GM18508 (cell line): Measurements from ENCODE around the gene EIF3L.
"Not testable (repeated sequence)": the region's sequence is repeated elsewhere in the genome, so short reads cannot be mapped to it uniquely, and the experiment has no call there.

Experiments
- ATAC-seq: cut with Tn5 transposase; IDR thresholded peaks from one replicate; pipeline ENCODE4 v1.9.1; 2021; ENCODE audit warnings: moderate number of reproducible peaks; ENCODE audit not compliant: insufficient read depth, unreplicated experiment

The EIF3L gene

GRCh38 chr22:37849089-37849751 is at the start of gene EIF3L:
EIF3L (plus strand) TSS chr22:37849419; CDS start chr22:37849450, 31 bp downstream.
- no peak for ATAC-seq

GRCh38 chr22:37799979-37800378 is 49.2 kb upstream of the EIF3L start:
- not testable (repeated sequence) for ATAC-seq

DNA sequence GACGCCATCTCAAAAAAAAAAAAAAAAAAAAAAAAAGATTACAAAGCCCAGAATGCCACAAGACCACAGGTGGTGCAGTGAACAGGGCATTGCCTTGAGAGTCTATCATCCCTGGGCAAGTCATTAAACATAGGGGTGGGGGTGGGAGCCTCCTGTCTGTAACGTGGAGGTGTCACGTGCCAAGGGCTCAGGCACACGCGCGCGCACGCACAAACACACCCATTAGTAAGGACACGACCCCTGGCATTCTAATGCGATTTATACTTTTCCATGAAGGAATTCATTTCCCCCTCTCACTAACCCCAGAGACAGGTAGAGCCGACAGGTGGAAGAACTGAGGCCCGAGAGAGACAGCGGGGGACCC is 47.3 kb upstream of the EIF3L start:
- no peak for ATAC-seq

DNA sequence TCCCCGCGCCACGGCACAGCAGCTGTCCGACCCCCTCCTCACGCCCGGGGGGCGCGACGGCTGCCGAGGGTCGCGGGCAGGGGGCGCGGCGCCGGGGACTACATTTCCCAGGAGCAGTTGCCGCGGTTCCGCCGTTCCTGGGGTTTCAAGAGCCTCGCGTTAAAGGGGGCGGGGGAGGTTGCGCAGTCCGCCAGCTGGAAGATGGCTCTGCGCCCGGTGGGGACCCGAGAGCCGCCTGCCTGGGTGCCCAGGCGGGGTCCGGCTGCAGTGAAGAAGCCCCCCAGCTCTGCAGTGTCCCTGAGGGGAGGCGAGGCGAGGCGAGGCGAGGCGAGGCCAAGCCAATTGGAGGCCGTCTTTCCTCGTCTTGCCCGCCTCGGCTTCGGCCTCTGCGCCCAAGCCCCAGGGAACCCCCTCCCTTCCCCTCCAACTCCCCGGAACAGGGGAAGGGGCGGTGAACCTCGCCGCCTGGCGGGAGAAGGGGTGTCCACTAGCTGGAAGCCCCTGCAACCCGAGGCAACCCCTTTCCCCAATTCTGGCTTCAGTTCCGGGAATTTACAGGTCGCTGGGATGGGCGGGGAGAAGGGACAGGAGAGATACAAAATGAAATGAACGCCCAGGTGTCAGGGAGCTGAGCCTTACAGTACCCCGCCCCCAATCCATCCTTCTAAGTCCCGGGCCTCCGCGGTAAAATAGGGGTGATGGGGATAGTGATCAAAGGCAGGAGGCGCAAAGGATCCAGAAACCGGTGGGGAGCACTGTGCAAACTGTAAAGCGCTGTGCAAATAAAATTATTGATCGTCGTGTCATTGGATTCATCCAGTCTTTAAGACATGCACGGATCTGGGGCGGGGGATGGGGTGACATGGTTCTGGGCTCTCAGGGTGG is 46.7 kb upstream of the EIF3L start:
- ATAC-seq = no peak

DNA sequence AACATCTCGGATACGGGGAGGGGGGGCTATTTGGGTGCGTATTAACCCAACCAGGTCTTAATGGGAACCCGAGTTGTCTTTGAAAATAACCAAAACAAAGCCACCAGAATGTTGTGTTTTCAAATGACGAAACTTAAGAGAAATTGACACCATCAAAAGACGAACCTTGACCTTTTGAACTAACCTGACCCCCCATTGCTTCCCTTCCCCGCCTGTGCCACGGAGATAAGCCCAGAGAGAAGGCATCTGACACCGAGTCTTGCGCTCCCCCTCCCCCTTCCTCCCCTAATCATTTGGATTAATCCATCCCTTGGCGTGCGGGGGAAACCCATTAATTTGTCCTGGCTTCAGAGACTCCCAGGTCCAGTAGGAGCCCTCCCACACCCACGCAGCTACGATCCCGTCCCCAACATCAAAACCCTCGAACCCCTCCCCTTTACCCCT is 46.0 kb upstream of the EIF3L start:
- no peak for ATAC-seq

GRCh38 chr22:37803639-37804351 is 45.4 kb upstream of the EIF3L start:
- ATAC-seq = no peak

DNA sequence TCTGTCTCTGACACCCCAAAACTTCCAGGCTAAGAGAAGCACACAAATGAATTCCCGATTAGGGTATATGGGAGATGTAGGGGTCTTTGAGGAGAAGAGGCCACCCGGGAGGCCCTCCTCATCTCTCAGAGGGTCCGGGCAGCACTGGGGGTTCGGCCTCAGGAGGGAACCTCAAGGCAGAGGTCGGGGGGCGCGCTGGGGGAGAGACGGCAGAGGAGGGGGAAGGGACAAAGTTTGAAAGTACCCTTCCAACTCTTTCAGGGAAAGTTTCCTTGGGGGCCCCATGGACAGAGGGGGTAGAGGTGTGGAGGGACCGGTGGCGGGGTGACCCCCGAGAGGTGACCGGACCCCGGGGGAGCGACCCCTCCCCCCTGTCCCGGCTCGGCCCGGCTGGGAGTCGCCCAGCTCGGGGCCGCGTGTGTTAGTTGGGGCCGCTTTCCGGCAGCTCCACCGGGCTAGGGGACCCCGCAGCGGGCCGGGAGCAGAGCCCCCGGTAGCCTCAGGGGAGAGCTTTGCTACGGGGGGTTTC is 44.8 kb upstream of the EIF3L start:
- no peak for ATAC-seq

DNA sequence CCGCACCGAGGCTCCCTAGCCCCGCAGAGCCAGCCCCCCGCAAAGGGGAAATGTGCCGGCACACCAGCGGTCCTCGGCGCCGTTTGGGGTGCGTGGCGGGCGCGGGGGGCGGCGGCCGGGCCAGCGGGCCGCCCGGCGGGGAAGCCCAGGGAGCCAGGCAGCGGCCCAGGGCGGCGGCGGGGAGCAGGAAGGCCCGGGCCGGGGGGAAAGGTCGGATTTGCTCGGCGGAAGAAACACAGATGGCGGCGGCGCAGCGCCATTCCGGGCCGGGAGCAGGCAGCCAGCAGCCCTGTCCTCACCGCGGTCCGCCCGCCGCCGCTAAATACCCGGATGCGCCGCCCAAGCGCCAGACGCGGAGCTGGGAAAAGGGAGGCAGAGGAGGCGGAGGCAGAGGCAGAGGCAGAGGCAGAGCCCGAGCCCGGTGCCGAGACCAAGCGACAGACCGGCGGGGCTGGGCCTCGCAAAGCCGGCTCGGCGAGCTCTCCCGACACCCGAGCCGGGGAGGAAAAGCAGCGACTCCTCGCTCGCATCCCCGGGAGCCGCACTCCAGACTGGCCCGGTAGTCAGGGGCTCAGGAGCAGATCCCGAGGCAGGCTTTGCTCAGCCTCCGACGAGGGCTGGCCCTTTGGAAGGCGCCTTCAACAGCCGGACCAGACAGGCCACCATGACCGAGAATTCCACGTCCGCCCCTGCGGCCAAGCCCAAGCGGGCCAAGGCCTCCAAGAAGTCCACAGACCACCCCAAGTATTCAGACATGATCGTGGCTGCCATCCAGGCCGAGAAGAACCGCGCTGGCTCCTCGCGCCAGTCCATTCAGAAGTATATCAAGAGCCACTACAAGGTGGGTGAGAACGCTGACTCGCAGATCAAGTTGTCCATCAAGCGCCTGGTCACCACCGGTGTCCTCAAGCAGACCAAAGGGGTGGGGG is 44.1 kb upstream of the EIF3L start:
- no peak for ATAC-seq

GRCh38 chr22:37805810-37806277 is 43.4 kb upstream of the EIF3L start:
- no peak for ATAC-seq

- no peak for ATAC-seq
These were observed 42.5 kb upstream of the EIF3L start for GRCh38 chr22:37806409-37807333.

DNA sequence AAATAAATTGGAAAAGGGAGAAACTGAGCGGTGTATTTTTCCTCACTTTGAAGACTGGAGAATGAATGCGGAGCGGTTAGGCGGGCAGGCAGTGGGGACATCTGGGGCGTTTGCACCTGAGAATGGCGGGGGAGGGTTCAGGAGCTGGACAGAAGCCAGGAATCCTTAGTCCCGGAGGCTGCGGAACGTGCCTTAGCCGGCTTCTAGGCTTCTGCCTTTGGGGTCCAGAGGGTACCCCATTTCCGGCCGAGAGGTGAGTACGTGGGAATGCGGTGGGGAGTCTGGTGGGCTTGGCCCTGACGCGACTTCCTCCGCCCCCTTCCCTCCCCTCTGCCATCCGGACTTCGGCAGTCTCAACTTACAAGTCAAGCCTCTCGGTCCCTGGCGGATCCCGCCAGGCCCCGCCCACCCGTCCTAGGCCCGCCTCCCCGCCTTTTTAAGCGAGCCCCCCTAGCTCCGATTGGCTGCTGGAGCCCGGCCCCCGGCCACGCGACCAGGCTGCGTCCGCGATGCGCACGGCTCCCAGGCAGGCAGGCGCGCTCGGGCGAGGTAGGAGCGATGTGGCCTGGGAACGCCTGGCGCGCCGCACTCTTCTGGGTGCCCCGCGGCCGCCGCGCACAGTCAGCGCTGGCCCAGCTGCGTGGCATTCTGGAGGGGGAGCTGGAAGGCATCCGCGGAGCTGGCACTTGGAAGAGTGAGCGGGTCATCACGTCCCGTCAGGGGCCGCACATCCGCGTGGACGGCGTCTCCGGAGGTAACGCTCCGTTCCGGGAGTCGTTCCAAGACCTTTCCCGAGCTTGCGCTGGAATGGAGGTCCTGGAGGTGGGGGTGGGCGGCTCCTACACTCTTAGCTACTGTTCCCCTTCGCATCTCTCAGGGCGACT is 41.6 kb upstream of the EIF3L start, which contains the start of gene GCAT:
TSS of gene GCAT (plus strand) at position 525 of the 884 bp plus-strand sequence. CDS start at position 559, 34 bp downstream.
- no peak for ATAC-seq

DNA sequence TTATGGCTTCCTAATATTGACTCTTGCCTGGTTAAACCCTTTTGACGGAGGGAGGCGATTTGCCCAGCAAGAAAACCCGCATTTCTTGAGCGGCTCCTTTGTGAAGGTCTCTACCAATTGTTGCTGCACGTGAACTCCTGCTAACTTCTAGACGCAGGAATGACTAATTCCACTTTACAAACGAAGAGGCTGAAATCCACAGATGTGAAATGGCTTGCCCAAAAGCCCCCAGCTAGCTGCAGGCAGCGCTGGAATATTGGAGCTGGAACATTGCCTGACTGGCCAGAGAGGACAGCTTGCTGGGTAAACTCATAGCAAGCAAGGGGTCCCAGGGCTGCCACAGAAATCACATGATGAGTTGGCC is 40.9 kb upstream of the EIF3L start:
- no peak for ATAC-seq

GRCh38 chr22:37809672-37810333 is 39.4 kb upstream of the EIF3L start:
- no peak for ATAC-seq

- ATAC-seq = no peak
These were observed 37.4 kb upstream of the EIF3L start for GRCh38 chr22:37811867-37812266.

GRCh38 chr22:37812869-37813678 is 36.1 kb upstream of the EIF3L start:
- ATAC-seq = no peak

DNA sequence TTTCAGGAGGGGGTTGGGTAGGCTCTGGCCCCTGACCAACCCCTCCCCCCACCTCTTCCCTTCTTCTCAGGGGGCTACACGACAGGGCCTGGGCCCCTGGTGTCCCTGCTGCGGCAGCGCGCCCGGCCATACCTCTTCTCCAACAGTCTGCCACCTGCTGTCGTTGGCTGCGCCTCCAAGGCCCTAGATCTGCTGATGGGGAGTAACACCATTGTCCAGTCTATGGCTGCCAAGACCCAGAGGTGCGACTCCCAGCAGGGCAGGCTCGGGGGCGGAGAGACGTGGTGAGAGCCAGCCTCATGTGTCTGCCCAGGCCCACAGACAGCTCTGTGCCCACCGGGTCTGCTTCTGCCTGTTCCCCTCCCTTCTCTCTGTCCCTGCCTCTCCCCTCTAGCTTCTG is 33.6 kb upstream of the EIF3L start:
- ATAC-seq = no peak
